OCI-LY3 (cell line): Measurements from ENCODE around the gene APOBEC3A.

ENCODE experiments used
- H2AFZ ChIP-seq: fragments of 200-600, 300-600 bp; shearing (Covaris generic); 2 replicates; pipeline ENCODE4 v1.6.0; 2014; ENCODE audit warnings: antibody characterized with exemption, low read depth, low read length
- H3K27ac ChIP-seq: fragments of 200-600, 300-600 bp; sonication (generic); 2 replicates; pipeline ENCODE4 v1.5.1; 2014; ENCODE audit warnings: mild to moderate bottlenecking, low read length, moderate library complexity, mixed read lengths
- H3K27me3 ChIP-seq: fragments of 200-600, 300-600 bp; sonication (generic); 2 replicates; pipeline ENCODE4 v1.6.1; 2014; ENCODE audit warnings: low read depth, low read length, mixed read lengths
- H3K36me3 ChIP-seq: fragments of 200-600, 300-600 bp; sonication (generic); replicated peaks from 2 replicates; pipeline ENCODE3; 2014; ENCODE audit warnings: low read depth, low read length, mixed read lengths
- H3K4me1 ChIP-seq: fragments of 300-600, 200-600 bp; sonication (generic); 2 replicates; pipeline ENCODE4 v1.6.1; 2014; ENCODE audit warnings: low read length, mixed read lengths
- H3K4me2 ChIP-seq: fragments of 200-600, 300-600 bp; sonication (generic); 2 replicates; pipeline ENCODE4 v1.6.1; 2014; ENCODE audit warnings: low read length, mixed read lengths
- H3K4me3 ChIP-seq: fragments of 300-600, 200-600 bp; sonication (generic); 2 replicates; pipeline ENCODE4 v1.5.1; 2014; ENCODE audit warnings: antibody characterized with exemption, mild to moderate bottlenecking, low read length, moderate library complexity
- H3K79me2 ChIP-seq: fragments of 300-600, 200-600 bp; shearing (Covaris generic); 2 replicates; pipeline ENCODE4 v1.6.1; 2014; ENCODE audit warnings: mild to moderate bottlenecking, low read length, mixed read lengths
- H3K9ac ChIP-seq: fragments of 300-600, 200-600 bp; shearing (Covaris generic); 2 replicates; pipeline ENCODE4 v1.6.0; 2014; ENCODE audit warnings: mild to moderate bottlenecking, low read length, moderate library complexity
- H3K9me3 ChIP-seq: fragments of 200-600, 300-600 bp; shearing (Covaris generic); 2 replicates; pipeline ENCODE4 v1.6.1; 2014; ENCODE audit warnings: low read length, mixed read lengths; ENCODE audit not compliant: insufficient read depth
- H4K20me1 ChIP-seq: fragments of 200-600, 300-600 bp; sonication (generic); 2 replicates; pipeline ENCODE4 v1.6.1; 2016; ENCODE audit warnings: low read length, mixed read lengths; ENCODE audit not compliant: insufficient read depth
- EZH2phosphoT487 ChIP-seq: fragments of 200-600 bp; shearing (Covaris generic); IDR thresholded peaks from 2 replicates; pipeline ENCODE4 v1.6.1; 2018; ENCODE audit warnings: antibody characterized with exemption, mixed run types, low read depth
- TF ChIP-seq, protein P1 (sequence below): fragments of 200-600, 300-600 bp; sonication (generic); IDR thresholded peaks from 2 replicates; pipeline ENCODE4 v1.5.1; 2014; ENCODE audit warnings: antibody characterized with exemption, low read length, low read depth

APOBEC3A gene

DNA sequence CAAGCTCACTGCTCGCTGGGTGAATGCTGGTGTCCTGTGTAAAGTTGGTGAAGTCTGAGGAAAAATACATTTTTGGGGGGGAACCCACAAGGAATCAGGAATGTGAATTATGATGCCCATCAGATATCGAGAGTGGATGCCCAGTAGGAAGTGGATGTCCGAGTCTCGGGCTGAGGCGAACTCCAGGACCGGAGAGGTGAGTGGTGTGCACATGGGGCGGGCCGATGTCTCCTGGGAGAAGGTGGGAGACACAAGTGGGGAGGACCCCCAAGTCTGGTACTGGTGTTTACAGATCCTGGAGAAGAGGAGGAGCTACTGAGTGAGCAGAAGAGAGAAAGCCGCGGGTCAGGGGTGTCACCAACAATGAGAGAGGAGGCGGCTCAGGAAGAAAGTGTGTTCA, 19.2 kb upstream of the APOBEC3A start:
- H4K20me1 ChIP-seq = no peaks in the 10 kb centered on the region
- H3K27me3 ChIP-seq = peaks cover 27% of the 10 kb centered on the region
- peaks cover 38% of the 10 kb centered on the region for H3K4me1 ChIP-seq
- TF ChIP-seq EZH2phosphoT487 = no peak
- TF ChIP-seq, protein P1, sequence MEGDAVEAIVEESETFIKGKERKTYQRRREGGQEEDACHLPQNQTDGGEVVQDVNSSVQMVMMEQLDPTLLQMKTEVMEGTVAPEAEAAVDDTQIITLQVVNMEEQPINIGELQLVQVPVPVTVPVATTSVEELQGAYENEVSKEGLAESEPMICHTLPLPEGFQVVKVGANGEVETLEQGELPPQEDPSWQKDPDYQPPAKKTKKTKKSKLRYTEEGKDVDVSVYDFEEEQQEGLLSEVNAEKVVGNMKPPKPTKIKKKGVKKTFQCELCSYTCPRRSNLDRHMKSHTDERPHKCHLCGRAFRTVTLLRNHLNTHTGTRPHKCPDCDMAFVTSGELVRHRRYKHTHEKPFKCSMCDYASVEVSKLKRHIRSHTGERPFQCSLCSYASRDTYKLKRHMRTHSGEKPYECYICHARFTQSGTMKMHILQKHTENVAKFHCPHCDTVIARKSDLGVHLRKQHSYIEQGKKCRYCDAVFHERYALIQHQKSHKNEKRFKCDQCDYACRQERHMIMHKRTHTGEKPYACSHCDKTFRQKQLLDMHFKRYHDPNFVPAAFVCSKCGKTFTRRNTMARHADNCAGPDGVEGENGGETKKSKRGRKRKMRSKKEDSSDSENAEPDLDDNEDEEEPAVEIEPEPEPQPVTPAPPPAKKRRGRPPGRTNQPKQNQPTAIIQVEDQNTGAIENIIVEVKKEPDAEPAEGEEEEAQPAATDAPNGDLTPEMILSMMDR = no peak
- H3K4me2 ChIP-seq = no peak overlapping the region
- no peak overlapping the region for H3K27ac ChIP-seq
- H3K79me2 ChIP-seq = no peaks in the 10 kb centered on the region
- no peak overlapping the region for H2AFZ ChIP-seq
- no peak overlapping the region for H3K9ac ChIP-seq
- H3K4me3 ChIP-seq = no peak overlapping the region
- H3K9me3 ChIP-seq = no peaks in the 10 kb centered on the region
- no peaks in the 10 kb centered on the region for H3K36me3 ChIP-seq

DNA sequence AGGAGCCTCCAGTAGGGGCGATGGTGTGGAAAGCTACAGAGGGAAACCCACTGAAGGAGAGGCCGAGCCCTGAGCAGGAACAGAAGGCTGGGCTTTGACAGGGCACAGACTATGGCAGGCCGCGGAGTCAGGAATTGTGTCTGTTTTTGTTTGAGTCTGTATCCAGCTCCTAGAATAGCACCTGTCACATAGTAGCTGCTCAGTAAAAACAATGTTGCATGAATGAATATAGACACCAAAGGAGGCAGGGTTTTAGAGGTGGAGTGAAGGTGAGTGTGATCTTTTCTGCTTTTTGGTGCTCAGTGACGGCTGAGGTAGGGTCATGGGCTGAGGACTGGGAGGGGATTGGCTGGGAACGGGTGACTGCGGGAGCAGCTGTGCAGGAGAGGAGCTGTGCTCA, 18.5 kb upstream of the APOBEC3A start:
- Histone ChIP-seq H3K36me3 (no peaks in the 10 kb centered on the region), H3K4me1 (peaks cover 43% of the 10 kb centered on the region), H3K27ac (no peak overlapping the region), H3K9ac (no peak overlapping the region), H4K20me1 (no peaks in the 10 kb centered on the region), H3K27me3 (peaks cover 33% of the 10 kb centered on the region), H3K79me2 (no peaks in the 10 kb centered on the region), H3K4me2 (no peak overlapping the region), H3K4me3 (no peak overlapping the region), H3K9me3 (no peaks in the 10 kb centered on the region), H2AFZ (no peak overlapping the region)
- TF ChIP-seq EZH2phosphoT487 = no peak
- TF ChIP-seq, protein P1 = no peak

DNA sequence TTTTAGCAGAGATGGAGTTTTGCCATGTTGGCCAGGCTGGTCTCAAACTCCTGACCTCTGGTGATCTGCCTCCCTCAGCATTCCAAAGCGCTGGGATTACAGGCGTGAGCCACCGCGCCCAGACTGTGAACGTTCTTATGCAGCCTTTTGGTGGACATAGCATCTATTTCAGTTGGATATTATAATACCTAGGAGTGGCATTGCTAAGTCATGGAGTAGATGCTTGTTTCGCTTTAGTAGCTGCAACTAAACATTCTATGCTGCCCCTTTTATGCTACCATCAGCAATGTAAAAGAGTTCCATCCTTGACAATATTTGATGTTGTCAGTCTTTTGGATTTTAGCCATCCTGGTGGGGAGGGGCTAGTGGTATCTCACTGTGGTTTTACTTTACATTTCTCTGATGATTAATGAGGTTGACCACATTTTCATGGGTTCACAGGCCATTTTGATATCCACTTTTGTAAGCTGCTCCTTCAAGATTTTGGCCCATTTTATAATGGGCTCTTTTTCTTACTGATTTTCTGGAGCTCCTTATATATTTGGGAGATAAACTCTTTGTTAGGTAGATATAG, 16.5 kb upstream of the APOBEC3A start:
- Histone ChIP-seq H4K20me1 (no peaks in the 10 kb centered on the region), H3K9ac (peak overlapping the region; percentile 21; the same call in 1 of the 2 replicates), H3K4me2 (peak overlapping the region; percentile 74), H3K36me3 (no peaks in the 10 kb centered on the region), H3K79me2 (no peaks in the 10 kb centered on the region), H2AFZ (no peak overlapping the region), H3K27ac (peak overlapping the region; percentile 61), H3K4me1 (peaks cover 47% of the 10 kb centered on the region), H3K9me3 (no peaks in the 10 kb centered on the region), H3K4me3 (peak overlapping the region; percentile 26; the same call in 1 of the 2 replicates), H3K27me3 (peaks cover 37% of the 10 kb centered on the region)
- TF ChIP-seq, protein P1 = no peak
- TF ChIP-seq EZH2phosphoT487 = no peak

DNA sequence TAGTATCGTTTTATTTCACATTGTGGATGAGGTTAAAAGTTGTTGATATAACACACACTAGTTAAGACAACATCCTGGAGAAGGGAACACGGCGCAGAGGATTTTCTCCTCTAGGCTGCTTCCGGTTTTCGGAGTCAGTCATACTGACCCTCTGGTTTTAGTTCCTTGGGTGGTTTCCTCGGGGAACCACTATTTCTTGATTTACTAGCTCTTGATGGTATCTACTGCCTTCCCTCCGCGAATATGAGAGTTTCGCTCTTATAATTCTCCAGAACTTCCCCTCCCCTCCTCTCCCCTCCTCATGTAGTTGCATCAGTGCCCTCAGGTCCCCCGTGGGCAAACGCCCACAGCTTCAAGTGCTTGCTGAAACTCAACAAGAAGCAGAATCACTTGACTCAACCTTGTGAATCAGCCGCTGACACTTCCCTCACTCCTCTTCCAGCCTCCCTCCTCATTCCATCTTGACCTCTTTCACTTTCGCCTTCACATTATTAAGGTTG, 15.9 kb upstream of the APOBEC3A start:
- H3K27me3 ChIP-seq = peaks cover 38% of the 10 kb centered on the region
- TF ChIP-seq, protein P1 = no peak
- no peak for TF ChIP-seq EZH2phosphoT487
- H4K20me1 ChIP-seq = no peaks in the 10 kb centered on the region
- H3K4me1 ChIP-seq = peaks cover 42% of the 10 kb centered on the region
- H2AFZ ChIP-seq = 0 out of 2 replicates have a peak overlapping the region, but pooled peaks have one; percentile 5
- H3K36me3 ChIP-seq = no peaks in the 10 kb centered on the region
- H3K27ac ChIP-seq = peak overlapping the region; percentile 61
- H3K9me3 ChIP-seq = no peaks in the 10 kb centered on the region
- no peaks in the 10 kb centered on the region for H3K79me2 ChIP-seq
- H3K4me2 ChIP-seq = peak overlapping the region; percentile 74
- peak overlapping the region; percentile 24; the same call in 1 of the 2 replicates for H3K9ac ChIP-seq
- H3K4me3 ChIP-seq = peak overlapping the region; percentile 60
